Measurements from ENCODE around the gene RBFOX2.
"Not testable (repeated sequence)": the region's sequence is repeated elsewhere in the genome, so short reads cannot be mapped to it uniquely, and the experiment has no call there.

The RBFOX2 gene

GRCh38 chr22:35808377-35808776, 220.2 kb downstream of the RBFOX2 start:
- no peak for DNase-seq

GRCh38 chr22:35806668-35807067, 222.0 kb downstream of the RBFOX2 start:
- not testable (repeated sequence) for DNase-seq

DNA sequence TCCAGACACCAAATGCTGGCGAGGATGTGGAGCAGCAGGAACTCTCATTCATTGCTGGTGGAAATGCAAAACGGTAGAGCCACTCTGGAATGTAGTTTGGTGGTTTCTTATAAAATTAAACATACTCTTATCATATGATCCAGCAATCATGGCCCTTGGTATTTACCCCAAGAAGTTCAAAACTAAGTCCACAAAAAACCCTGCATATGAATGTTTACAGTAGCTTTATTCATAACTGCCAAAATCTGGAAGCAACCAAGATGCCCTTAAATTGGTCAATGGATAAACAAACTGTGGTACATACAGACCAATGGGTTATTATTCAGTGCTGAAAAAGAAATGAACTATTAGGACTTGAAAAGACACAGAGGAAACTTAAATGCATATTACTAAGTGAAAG, 223.2 kb downstream of the RBFOX2 start:
- DNase-seq, result no peak

- DNase-seq, result no peak
These were observed 224.2 kb downstream of the RBFOX2 start for GRCh38 chr22:35804421-35804820.

DNA sequence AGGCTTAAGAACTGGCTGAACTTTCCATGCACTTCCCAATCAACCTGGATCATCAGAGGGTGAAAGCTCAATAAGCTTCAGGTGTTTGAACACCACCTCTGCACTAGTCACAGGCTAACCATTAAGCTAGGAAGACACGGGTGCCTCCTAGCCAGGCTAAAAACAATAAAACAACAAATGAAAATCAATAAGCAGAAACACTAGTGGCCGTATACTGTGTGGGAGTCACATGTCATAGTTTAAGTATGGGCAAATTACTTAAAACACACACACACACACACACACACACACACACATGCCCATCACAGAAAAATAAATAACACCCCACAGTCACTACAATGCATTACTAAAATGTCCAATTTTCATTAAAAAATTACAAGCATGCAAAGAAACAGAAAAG, 225.7 kb downstream of the RBFOX2 start:
- DNase-seq, result no peak

- not testable (repeated sequence) for DNase-seq
These were observed 227.3 kb downstream of the RBFOX2 start for GRCh38 chr22:35801301-35801700.

DNA sequence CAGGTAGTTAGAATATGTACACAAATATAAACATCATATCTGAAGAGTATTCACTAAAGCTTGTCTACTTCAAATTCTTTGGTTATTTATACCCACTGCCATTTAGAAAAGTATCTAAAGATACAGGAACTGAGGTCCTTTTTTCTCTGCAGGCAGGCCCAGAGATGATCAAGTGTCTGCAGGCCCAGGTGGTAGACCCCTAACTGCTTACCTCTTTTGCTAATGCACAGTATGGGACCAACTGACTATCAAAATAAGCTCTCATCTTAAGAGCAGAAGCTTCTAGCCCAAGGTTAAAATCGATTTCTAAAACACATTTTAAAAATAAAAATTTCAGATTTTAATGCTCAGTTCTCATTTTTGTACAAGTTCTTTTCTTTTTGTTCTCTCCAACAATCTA, 229.5 kb downstream of the RBFOX2 start:
- DNase-seq, result no peak

GRCh38 chr22:35797411-35797810, 231.2 kb downstream of the RBFOX2 start:
- DNase-seq, result no peak

- no peak for DNase-seq
These were observed 233.1 kb downstream of the RBFOX2 start for GRCh38 chr22:35795476-35795875.

- no peak for DNase-seq
These were observed 236.1 kb downstream of the RBFOX2 start for GRCh38 chr22:35792506-35792905.

GRCh38 chr22:35791788-35792187, 236.8 kb downstream of the RBFOX2 start:
- DNase-seq, result not testable (repeated sequence)

- no peak for DNase-seq
These were observed 243.3 kb downstream of the RBFOX2 start for GRCh38 chr22:35785181-35785923.

DNA sequence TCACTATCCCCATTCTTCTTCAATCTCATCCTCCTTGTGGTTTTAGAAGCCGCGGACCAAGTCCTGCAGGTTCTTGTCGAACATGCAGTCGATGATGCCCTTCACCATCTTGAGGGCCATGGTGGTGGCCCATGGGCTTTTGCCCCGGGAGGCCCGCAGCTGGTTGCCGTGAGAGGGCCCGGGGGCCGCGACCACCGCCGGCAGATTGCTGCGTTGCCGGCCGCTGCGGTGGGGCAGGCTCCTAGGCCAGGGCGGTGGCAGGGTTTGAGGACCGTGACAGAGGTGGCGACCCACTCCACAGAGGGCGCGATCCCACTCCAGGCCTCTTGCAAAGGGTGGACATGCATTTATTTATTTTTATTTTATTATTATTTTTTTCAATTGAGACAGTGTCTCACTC, 244.0 kb downstream of the RBFOX2 start:
- no peak for DNase-seq

GRCh38 chr22:35783943-35784614, 244.5 kb downstream of the RBFOX2 start:
- DNase-seq, result no peak

DNA sequence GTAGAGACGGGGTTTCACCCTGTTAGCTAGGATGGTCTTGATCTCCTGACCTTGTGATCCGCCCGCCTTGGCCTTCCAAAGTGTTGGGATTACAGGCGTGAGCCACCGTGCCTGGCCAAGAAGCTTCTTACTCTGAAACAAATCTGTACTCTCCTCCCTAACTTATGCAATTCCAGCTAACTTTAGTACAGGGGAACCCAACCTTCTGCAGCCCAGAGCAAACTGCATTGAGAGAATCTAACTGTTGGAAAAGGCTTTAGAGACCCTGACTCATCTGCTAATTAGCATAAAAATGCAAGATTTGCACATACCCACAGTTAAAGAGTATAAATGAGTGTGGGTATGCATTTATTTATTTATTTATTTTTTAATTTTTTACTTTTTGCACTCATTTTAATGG, 246.1 kb downstream of the RBFOX2 start:
- DNase-seq, result no peak

GRCh38 chr22:35781898-35782297, 246.7 kb downstream of the RBFOX2 start:
- no peak for DNase-seq

DNA sequence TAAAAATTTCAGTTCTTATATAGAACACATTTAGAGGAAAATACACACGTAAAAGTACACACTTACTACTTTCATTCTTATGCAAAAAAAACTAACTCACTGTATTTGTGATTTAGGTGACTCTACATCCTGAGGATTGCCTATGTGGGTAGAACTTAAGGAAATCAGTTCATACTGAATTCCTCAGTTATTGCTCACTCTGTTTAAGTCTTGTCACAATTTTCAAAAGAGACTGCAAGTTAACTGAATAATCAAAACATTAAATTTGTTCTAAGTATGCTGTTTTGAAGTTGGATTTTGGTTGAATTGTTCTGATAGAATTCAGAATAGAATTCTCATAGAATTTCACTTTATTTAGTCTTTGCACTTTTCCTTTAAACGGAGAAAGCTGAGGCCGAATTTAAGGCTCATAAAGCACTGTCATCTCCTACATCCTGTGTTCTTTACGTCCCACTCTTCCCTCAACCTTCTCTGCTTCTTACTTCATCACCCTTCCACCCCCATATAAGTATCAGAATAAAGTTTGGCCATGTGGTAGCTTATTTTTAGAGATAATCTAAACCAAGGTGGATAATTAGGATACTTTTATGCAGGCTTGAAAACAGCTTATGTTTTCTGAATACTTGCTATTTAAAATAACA, 251.2 kb downstream of the RBFOX2 start:
- DNase-seq, result no peak

GRCh38 chr22:35775339-35775738, 253.3 kb downstream of the RBFOX2 start:
- no peak for DNase-seq

DNA sequence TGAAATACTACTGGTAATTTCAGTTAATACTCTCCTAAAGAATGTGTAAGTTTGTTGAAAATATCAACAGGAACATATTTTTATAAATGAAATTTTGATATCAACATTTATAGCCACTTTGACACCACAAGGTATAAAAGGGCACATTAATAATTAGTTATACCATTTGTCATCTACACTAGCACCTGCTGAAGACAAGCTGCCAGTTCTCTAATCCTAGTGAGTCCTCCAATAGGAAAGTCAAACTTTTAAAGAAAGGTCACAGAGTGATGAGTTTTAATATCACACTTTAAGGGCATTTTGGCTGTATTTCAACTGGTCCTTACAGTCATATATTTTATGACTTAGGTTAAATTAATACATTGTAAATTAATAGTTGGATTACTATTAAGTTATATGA, 258.6 kb downstream of the RBFOX2 start:
- DNase-seq, result no peak

GRCh38 chr22:35766654-35767580, 261.7 kb downstream of the RBFOX2 start:
- DNase-seq, result no peak

- DNase-seq, result no peak
These were observed 267.6 kb downstream of the RBFOX2 start for GRCh38 chr22:35761037-35761436.

GRCh38 chr22:35758394-35758793, 270.2 kb downstream of the RBFOX2 start:
- DNase-seq, result no peak

DNA sequence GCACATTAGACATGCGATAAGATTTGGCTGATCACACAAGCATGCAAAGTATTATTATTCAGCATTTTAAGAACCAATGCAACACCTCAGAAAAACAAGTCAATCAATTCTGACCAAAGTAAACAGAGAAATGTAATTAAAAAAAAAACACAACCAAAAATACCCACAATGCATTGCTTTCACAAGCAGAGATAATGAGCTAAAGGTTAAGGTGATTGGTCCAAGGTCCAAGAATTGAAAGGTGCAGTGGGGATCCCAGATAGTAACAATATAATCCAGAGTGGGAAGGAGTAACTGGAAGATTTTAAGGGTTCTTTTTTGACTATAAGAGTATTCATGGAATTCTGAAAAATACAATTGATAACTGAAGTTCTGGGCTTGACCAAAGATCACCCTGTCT, 271.9 kb downstream of the RBFOX2 start:
- no peak for DNase-seq

Measured in activated CD8-positive, alpha-beta memory T cell treated with anti-CD3 and anti-CD28 coated beads for 24 hours (primary cell).